Measurements from ENCODE around the gene INPP5J.

- no peak for TF ChIP-seq CTCF (conservative IDR thresholded peaks at IDR 0.05 in 1 of 2, IDR thresholded peaks at IDR 0.05 in 1 of 2; ENCODE audit: low read depth in 1 of 2, low read length in 2 of 2)
- no peak for TF ChIP-seq EZH2 (IDR thresholded peaks at IDR 0.05; ENCODE audit: low read length, missing control alignments)
Observed at GRCh38 chr22:31118046-31118820, 4.5 kb upstream of the INPP5J start.

All from fibroblast of lung (primary cell).